Liver (tissue), 3 donors: ENCODE results near the gene PIGL.

Source experiments
- ATF3 ChIP-seq: IDR thresholded peaks from 2 replicates; pipeline ENCODE4 v1.6.1; 2016; ENCODE audit warnings: antibody characterized with exemption
- FOXA1 ChIP-seq: IDR thresholded peaks from 2 replicates; pipeline ENCODE4 v1.6.1; 2016; ENCODE audit warnings: antibody characterized with exemption
- GABPA ChIP-seq, 2 donors: IDR thresholded peaks in 1 of 2; conservative IDR thresholded peaks in 1 of 2; 2 replicates each; pipeline ENCODE4 v1.6.1; 2016; ENCODE audit warnings: antibody characterized with exemption in 2 of 2, mild to moderate bottlenecking in 1 of 2, moderate library complexity in 1 of 2
- JUND ChIP-seq, 2 donors: IDR thresholded peaks; 2 replicates each; pipeline ENCODE4 v1.6.1; 2016; ENCODE audit warnings: antibody characterized with exemption in 2 of 2
- NR2F2 ChIP-seq: IDR thresholded peaks from 2 replicates; pipeline ENCODE4 v1.6.1; 2016; ENCODE audit warnings: antibody characterized with exemption
- RAD21 ChIP-seq, 2 donors: IDR thresholded peaks; 2 replicates each; pipeline ENCODE4 v1.6.1; 2016; ENCODE audit warnings: antibody characterized with exemption in 2 of 2, mild to moderate bottlenecking in 2 of 2
- SP1 ChIP-seq: IDR thresholded peaks from 2 replicates; pipeline ENCODE4 v1.6.1; 2018; ENCODE audit warnings: antibody characterized with exemption, mild to moderate bottlenecking
- TAF1 ChIP-seq: conservative IDR thresholded peaks from 2 replicates; pipeline ENCODE4 v1.6.1; 2016; ENCODE audit warnings: antibody characterized with exemption, mild to moderate bottlenecking
- YY1 ChIP-seq: IDR thresholded peaks from 2 replicates; pipeline ENCODE4 v1.6.1; 2016; ENCODE audit warnings: antibody characterized with exemption, mild to moderate bottlenecking
- ZBTB33 ChIP-seq: IDR thresholded peaks from 2 replicates; pipeline ENCODE4 v1.6.1; 2016; ENCODE audit warnings: antibody characterized with exemption
- TF ChIP-seq, protein P1 (sequence below): fragments of 150-350 bp; IDR thresholded peaks from 2 replicates; pipeline ENCODE4 v1.5.1; 2017; ENCODE audit warnings: improper control_type of control experiment, low read depth, low read length; ENCODE audit not compliant: missing input control
- TF ChIP-seq, protein P2 (sequence below): IDR thresholded peaks from 2 replicates; pipeline ENCODE4 v1.6.1; 2016; ENCODE audit warnings: antibody characterized with exemption
- TF ChIP-seq, protein P3 (sequence below): IDR thresholded peaks from 2 replicates; pipeline ENCODE4 v1.6.1; 2016; ENCODE audit warnings: antibody characterized with exemption, mild to moderate bottlenecking
- donor health status: healthy.
- donor health status: healthy.

GRCh38 chr17:16352303-16352666 is 135.3 kb downstream of the PIGL start:
- TF ChIP-seq NR2F2 (no peak), RAD21 (IDR thresholded peaks at IDR 0.05) (peak; percentile 27 to 52), ZBTB33 (peak; percentile 22), TAF1 (peak; percentile 44), GABPA (IDR thresholded peaks at IDR 0.05 in 1 of 2, conservative IDR thresholded peaks at IDR 0.05 in 1 of 2) (no peak), SP1 (no peak), JUND (IDR thresholded peaks at IDR 0.05) (no peak), YY1 (peak; percentile 80), ATF3 (no peak), FOXA1 (no peak)
- TF ChIP-seq, protein P1, sequence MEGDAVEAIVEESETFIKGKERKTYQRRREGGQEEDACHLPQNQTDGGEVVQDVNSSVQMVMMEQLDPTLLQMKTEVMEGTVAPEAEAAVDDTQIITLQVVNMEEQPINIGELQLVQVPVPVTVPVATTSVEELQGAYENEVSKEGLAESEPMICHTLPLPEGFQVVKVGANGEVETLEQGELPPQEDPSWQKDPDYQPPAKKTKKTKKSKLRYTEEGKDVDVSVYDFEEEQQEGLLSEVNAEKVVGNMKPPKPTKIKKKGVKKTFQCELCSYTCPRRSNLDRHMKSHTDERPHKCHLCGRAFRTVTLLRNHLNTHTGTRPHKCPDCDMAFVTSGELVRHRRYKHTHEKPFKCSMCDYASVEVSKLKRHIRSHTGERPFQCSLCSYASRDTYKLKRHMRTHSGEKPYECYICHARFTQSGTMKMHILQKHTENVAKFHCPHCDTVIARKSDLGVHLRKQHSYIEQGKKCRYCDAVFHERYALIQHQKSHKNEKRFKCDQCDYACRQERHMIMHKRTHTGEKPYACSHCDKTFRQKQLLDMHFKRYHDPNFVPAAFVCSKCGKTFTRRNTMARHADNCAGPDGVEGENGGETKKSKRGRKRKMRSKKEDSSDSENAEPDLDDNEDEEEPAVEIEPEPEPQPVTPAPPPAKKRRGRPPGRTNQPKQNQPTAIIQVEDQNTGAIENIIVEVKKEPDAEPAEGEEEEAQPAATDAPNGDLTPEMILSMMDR: no peak
- TF ChIP-seq, protein P2, sequence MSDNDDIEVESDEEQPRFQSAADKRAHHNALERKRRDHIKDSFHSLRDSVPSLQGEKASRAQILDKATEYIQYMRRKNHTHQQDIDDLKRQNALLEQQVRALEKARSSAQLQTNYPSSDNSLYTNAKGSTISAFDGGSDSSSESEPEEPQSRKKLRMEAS: no peak
- TF ChIP-seq, protein P3, sequence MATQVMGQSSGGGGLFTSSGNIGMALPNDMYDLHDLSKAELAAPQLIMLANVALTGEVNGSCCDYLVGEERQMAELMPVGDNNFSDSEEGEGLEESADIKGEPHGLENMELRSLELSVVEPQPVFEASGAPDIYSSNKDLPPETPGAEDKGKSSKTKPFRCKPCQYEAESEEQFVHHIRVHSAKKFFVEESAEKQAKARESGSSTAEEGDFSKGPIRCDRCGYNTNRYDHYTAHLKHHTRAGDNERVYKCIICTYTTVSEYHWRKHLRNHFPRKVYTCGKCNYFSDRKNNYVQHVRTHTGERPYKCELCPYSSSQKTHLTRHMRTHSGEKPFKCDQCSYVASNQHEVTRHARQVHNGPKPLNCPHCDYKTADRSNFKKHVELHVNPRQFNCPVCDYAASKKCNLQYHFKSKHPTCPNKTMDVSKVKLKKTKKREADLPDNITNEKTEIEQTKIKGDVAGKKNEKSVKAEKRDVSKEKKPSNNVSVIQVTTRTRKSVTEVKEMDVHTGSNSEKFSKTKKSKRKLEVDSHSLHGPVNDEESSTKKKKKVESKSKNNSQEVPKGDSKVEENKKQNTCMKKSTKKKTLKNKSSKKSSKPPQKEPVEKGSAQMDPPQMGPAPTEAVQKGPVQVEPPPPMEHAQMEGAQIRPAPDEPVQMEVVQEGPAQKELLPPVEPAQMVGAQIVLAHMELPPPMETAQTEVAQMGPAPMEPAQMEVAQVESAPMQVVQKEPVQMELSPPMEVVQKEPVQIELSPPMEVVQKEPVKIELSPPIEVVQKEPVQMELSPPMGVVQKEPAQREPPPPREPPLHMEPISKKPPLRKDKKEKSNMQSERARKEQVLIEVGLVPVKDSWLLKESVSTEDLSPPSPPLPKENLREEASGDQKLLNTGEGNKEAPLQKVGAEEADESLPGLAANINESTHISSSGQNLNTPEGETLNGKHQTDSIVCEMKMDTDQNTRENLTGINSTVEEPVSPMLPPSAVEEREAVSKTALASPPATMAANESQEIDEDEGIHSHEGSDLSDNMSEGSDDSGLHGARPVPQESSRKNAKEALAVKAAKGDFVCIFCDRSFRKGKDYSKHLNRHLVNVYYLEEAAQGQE: no peak
